ENCODE data around the gene MCRS1. TPM values are rescaled to one million over a fixed set of nuclear protein-coding genes. Genes with fewer than 3 reads are reported as not detected.
A peak's percentile ranks its signal among the peaks of the same experiment; 100 is the strongest.

Gene MCRS1
- total and polyA plus RNA-seq, 10 of the 15 experiments (the other 5 are each of a cell fraction or from before 2014, with no cell fraction given) = 34.3 to 82.8 (median 57.6) TPM

GRCh38 chr12:49558526-49558925 lies 9.4 kb downstream of the MCRS1 start:
- POLR2A ChIA-PET = no interaction called here
- Histone ChIP-seq H3K36me3 (ENCODE audit: control insufficient read depth in 2 of 2, insufficient read depth in 2 of 2, low read length in 1 of 2) (peaks cover 23 to 27% of the 10 kb centered on the region in 2 experiments), H3K79me2 (ENCODE audit: control insufficient read depth, insufficient read depth, low read length) (no peaks in the 10 kb centered on the region), H3K4me2 (ENCODE audit: control insufficient read depth, insufficient read depth) (no peak overlapping the region), H4K20me1 (ENCODE audit: control insufficient read depth, insufficient read depth) (no peaks in the 10 kb centered on the region), H3K4me3 (no peak overlapping the region), H3K4me1 (ENCODE audit: control insufficient read depth, insufficient read depth, low read length) (no peaks in the 10 kb centered on the region), H3K9me3 (replicated peaks; ENCODE audit: control insufficient read depth, insufficient read depth, low read length) (no peaks in the 10 kb centered on the region), H3K27ac (ENCODE audit: control insufficient read depth, insufficient read depth) (no peak overlapping the region), H2AFZ (ENCODE audit: control insufficient read depth, low read depth, low read length) (no peak overlapping the region), H3K9ac (ENCODE audit: control insufficient read depth, insufficient read depth, low read length) (no peak overlapping the region), H3K27me3 (replicated peaks in 1 of 2; ENCODE audit: control insufficient read depth in 2 of 2, insufficient read depth in 2 of 2, low read length in 1 of 2) (no peaks in the 10 kb centered on the region)
- intact Hi-C loops (cut with micrococcal nuclease; ENCODE audit: unreplicated experiment) (no loop called here), in situ Hi-C loops (cut with MboI) (no loop called here)
- CTCF ChIA-PET = interaction anchor here (1.1 kb wide), 1 partner anchor 200 kb away, joined by 7 read pairs; no protein-coding TSS in a partner anchor
- RAD21 ChIA-PET (ENCODE audit: unreplicated experiment) = no interaction called here
- SMC1A ChIA-PET (ENCODE audit: uncharacterized antibody, unreplicated experiment) = no interaction called here
- ATAC-seq = no peak
- WGBS (ENCODE audit: insufficient coverage, insufficient replicate concordance, low lambda C conversion rate, missing lambda C conversion rate) = 90% methylated on average over 13 of the region's 13 CpGs
- BruUV-seq (replicated peaks) = no TSS peak
- peak; percentile 23; the same call in 1 of the 2 replicates for TF ChIP-seq POLR2A (IDR thresholded peaks at IDR 0.05; ENCODE audit: low read depth, low read length)
- no peak for TF ChIP-seq KAT2A (conservative IDR thresholded peaks at IDR 0.05; ENCODE audit: control insufficient read depth, low read depth, low read length)
- no peak for DNase-seq (ENCODE audit: low read depth, low spot score)
- FAIRE-seq = no peak

DNA sequence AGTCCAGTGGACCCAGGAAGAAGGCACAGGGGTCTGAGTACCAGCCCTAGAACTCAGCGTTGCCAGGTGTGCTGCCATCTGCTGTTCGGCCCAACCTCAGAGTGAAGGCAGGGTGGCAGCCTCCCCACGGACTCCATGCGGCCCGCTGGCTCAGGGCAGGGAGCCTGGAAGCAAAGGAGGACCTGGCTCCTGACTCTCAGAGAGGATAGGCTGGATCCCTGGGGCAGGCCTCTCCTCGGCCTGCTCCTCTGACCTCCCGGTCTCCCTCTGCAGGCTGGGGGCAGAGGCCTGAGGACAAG lies 10.1 kb downstream of the MCRS1 start:
- Histone ChIP-seq H3K27ac (ENCODE audit: control insufficient read depth, insufficient read depth) (no peak overlapping the region), H3K4me2 (ENCODE audit: control insufficient read depth, insufficient read depth) (no peak overlapping the region), H2AFZ (ENCODE audit: control insufficient read depth, low read depth, low read length) (no peak overlapping the region), H3K4me1 (ENCODE audit: control insufficient read depth, insufficient read depth, low read length) (no peaks in the 10 kb centered on the region), H3K36me3 (ENCODE audit: control insufficient read depth in 2 of 2, insufficient read depth in 2 of 2, low read length in 1 of 2) (peaks cover 16 to 23% of the 10 kb centered on the region in 2 experiments), H3K79me2 (ENCODE audit: control insufficient read depth, insufficient read depth, low read length) (no peaks in the 10 kb centered on the region), H3K27me3 (replicated peaks in 1 of 2; ENCODE audit: control insufficient read depth in 2 of 2, insufficient read depth in 2 of 2, low read length in 1 of 2) (no peaks in the 10 kb centered on the region), H3K9me3 (replicated peaks; ENCODE audit: control insufficient read depth, insufficient read depth, low read length) (no peaks in the 10 kb centered on the region), H4K20me1 (ENCODE audit: control insufficient read depth, insufficient read depth) (no peaks in the 10 kb centered on the region), H3K4me3 (no peak overlapping the region), H3K9ac (ENCODE audit: control insufficient read depth, insufficient read depth, low read length) (no peak overlapping the region)
- TF ChIP-seq, protein P1, sequence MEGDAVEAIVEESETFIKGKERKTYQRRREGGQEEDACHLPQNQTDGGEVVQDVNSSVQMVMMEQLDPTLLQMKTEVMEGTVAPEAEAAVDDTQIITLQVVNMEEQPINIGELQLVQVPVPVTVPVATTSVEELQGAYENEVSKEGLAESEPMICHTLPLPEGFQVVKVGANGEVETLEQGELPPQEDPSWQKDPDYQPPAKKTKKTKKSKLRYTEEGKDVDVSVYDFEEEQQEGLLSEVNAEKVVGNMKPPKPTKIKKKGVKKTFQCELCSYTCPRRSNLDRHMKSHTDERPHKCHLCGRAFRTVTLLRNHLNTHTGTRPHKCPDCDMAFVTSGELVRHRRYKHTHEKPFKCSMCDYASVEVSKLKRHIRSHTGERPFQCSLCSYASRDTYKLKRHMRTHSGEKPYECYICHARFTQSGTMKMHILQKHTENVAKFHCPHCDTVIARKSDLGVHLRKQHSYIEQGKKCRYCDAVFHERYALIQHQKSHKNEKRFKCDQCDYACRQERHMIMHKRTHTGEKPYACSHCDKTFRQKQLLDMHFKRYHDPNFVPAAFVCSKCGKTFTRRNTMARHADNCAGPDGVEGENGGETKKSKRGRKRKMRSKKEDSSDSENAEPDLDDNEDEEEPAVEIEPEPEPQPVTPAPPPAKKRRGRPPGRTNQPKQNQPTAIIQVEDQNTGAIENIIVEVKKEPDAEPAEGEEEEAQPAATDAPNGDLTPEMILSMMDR (IDR thresholded peaks at IDR 0.05 in 2 of 3, conservative IDR thresholded peaks at IDR 0.05 in 1 of 3; ENCODE audit: control insufficient read depth in 2 of 3, extremely low read depth in 1 of 3, insufficient read depth in 1 of 3, low read depth in 3 of 3, low read length in 3 of 3) = peak in 2 of 3 experiments; percentile 11 to 17; a peak in 1 of 6 replicates
- no peak for TF ChIP-seq TCF7 (IDR thresholded peaks at IDR 0.05; ENCODE audit: borderline replicate concordance)
- 86% methylated on average over 7 of the region's 7 CpGs for WGBS (ENCODE audit: insufficient coverage, insufficient replicate concordance, low lambda C conversion rate, missing lambda C conversion rate)
- SMC1A ChIA-PET (ENCODE audit: uncharacterized antibody, unreplicated experiment) = no interaction called here
- CTCF ChIA-PET = interaction anchor here (1.1 kb wide), 1 partner anchor 199 kb away, joined by 7 read pairs; no protein-coding TSS in a partner anchor
- DNase-seq (ENCODE audit: low read depth, low spot score) = no peak
- BruUV-seq (replicated peaks) = no TSS peak
- POLR2A ChIA-PET = no interaction called here
- FAIRE-seq = no peak
- RAD21 ChIA-PET (ENCODE audit: unreplicated experiment) = no interaction called here
- intact Hi-C loops (cut with micrococcal nuclease; ENCODE audit: unreplicated experiment) (no loop called here), in situ Hi-C loops (cut with MboI) (no loop called here)
- no peak for ATAC-seq

Data from GM12878 (cell line).